Upper lobe of right lung (tissue), 1 donor: ENCODE results near the gene RBM41. TPM values are rescaled to one million over a fixed set of nuclear protein-coding genes. Genes with fewer than 3 reads are reported as not detected.
"Not testable (repeated sequence)": the region's sequence is repeated elsewhere in the genome, so short reads cannot be mapped to it uniquely, and the experiment has no call there.

ENCODE experiments used
- ATAC-seq: fragments of 200-7000 bp; cut with Tn5 transposase; one replicate; pipeline ENCODE4 v1.9.1; 2020; ENCODE audit warnings: mild to moderate bottlenecking, moderate library complexity
- DNase-seq: peaks from one replicate; pipeline ENCODE4 v3.0.0-alpha.2; 2020
- H3K27ac ChIP-seq: fragments of 200-600 bp; one replicate; pipeline ENCODE4 v1.8.0; 2022
- H3K27me3 ChIP-seq: fragments of 200-600 bp; one replicate; pipeline ENCODE4 v1.8.0; 2022; ENCODE audit warnings: mild to moderate bottlenecking
- H3K36me3 ChIP-seq: fragments of 200-600 bp; one replicate; pipeline ENCODE4 v1.8.0; 2022
- H3K4me1 ChIP-seq: fragments of 200-600 bp; one replicate; pipeline ENCODE4 v1.8.0; 2022
- H3K4me3 ChIP-seq: fragments of 200-600 bp; one replicate; pipeline ENCODE4 v1.8.0; 2022; ENCODE audit warnings: mild to moderate bottlenecking
- H3K9me3 ChIP-seq: fragments of 200-600 bp; one replicate; pipeline ENCODE4 v1.8.0; 2022
- CTCF ChIP-seq: fragments of 200-600 bp; IDR thresholded peaks from one replicate; pipeline ENCODE4 v1.8.0; 2022; ENCODE audit warnings: antibody characterized with exemption
- intact Hi-C: fragments of 100-400 bp; cut with DNase I; formaldehyde crosslinking; loops from one replicate; pipeline ENCODE4 v1.11.0; 2022
- long read RNA-seq: library from polyadenylated mRNA; unstranded; transcript quantifications from one replicate; pipeline ENCODE4 v2.0.0, GENCODE V29; 2021
- total RNA-seq: library from RNA; stranded (reverse); fragmentation: NEBNext Ultra II Directional; extraction: Animal tissue kit (Norgen Biotek cat#: 25700); gene quantifications from one replicate; pipeline ENCODE4 v1.2.1, GENCODE V29; 2021
- donor health status: DM: no; HTN: yes; CAD: no; lungs with severe emphysema.

RBM41 gene
- 18.0 TPM for total RNA-seq
- long read RNA-seq, partial matches to known transcripts: 2 of 9 reads
- long read RNA-seq, other reads (novel, unspliced or antisense): 5 of 9 reads

DNA sequence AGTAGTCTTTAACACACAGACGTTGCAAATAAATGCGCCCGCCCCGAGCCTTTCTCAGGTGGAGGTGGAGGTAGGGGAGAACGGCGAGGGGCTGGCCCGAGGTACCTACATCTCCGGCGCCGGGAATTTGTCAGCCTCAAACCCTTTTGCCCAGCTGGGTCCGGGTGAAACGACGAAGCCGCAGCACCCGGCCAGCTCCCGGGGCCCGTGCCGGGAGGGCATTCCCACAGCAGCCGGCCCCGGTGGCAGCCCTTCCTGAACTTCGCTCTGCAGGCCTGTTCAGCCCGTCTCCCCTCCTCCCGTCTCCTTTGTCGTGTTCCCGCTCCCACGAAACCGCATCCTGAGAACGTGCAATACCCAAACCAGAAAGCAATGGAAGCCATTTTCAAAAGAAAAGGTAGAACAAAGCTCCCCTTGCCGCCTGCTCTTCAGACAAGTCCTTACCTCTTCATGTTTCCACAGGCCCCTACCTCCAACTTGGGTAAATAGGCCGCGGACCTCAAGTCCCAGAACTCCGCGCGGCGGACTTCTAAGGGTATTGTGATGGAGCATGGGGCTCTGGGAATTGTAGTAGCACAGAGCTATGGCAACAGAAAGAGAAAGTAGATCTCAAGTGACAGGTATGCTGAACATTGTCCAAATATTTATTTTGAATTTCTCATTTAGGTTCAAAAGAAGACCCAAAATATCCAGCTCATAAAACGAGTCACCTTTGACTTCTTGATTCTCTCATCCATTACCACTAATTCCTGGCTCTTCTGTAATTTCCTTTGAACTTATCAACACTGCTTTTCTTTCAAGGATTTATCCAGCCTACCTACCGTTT is at the start of gene RBM41:
TSS of gene RBM41 (minus strand) at position 501 of the 826 bp plus-strand sequence. CDS start at position 452, 49 bp downstream.
- peak within 1 kb of the TSS; percentile 78 for H3K27ac ChIP-seq
- H3K9me3 ChIP-seq: no peaks in the 10 kb centered on the region
- H3K27me3 ChIP-seq: no peaks in the 10 kb centered on the region
- peak; percentile 88 for DNase-seq
- intact Hi-C loops: no loop called here
- H3K4me3 ChIP-seq: peak within 1 kb of the TSS; percentile 65
- H3K4me1 ChIP-seq: no peaks in the 10 kb centered on the region
- peak; percentile 100 for ATAC-seq
- H3K36me3 ChIP-seq: peaks cover 22% of the 10 kb centered on the region
- TF ChIP-seq CTCF: no peak

DNA sequence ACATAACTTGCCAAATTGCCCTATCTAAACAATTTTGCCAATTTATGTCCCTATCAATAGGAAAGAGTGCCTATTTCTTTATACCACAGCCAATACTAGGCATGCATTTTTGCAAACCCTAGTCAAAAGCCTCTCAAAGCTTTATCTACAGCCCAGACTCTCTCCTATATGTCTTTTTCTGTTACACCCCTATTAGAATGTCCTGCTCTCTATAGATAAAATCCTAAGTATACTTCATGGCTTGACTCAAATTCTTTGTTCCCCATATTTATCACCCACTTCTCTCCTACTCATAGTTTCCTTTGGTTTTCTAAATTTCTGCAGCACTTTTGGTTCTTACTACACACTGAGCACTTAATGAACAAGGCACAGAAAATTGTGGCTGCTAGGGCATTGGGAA is 49.6 kb upstream of the RBM41 start:
- no peak for ATAC-seq
- H3K36me3 ChIP-seq: no peaks in the 10 kb centered on the region
- H3K9me3 ChIP-seq: no peaks in the 10 kb centered on the region
- H3K4me3 ChIP-seq: no peak overlapping the region
- no peaks in the 10 kb centered on the region for H3K27me3 ChIP-seq
- DNase-seq: no peak
- no peaks in the 10 kb centered on the region for H3K4me1 ChIP-seq
- H3K27ac ChIP-seq: no peak overlapping the region
- no peak for TF ChIP-seq CTCF
- intact Hi-C loops: no loop called here

- H3K36me3 ChIP-seq: no peaks in the 10 kb centered on the region
- no peak overlapping the region for H3K4me3 ChIP-seq
- DNase-seq (no peak), ATAC-seq (no peak)
- no peak overlapping the region for H3K27ac ChIP-seq
- no peaks in the 10 kb centered on the region for H3K27me3 ChIP-seq
- no peak for TF ChIP-seq CTCF
- intact Hi-C loops: no loop called here
- H3K4me1 ChIP-seq: no peaks in the 10 kb centered on the region
- no peaks in the 10 kb centered on the region for H3K9me3 ChIP-seq
Measured at GRCh38 chrX:107167163-107167921, 48.7 kb upstream of the RBM41 start.

DNA sequence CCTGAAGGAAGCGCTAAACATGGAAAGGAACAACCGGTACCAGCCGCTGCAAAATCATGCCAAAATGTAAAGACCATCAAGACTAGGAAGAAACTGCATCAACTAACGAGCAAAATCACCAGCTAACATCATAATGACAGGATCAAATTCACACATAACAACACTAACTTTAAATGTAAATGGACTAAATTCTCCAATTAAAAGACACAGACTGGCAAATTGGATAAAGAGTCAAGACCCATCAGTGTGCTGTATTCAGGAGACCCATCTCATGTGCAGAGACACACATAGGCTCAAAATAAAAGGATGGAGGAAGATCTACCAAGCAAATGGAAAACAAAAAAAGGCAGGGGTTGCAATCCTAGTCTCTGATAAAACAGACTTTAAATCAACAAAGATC is 39.0 kb upstream of the RBM41 start:
- H3K9me3 ChIP-seq, H3K27me3 ChIP-seq, H3K27ac ChIP-seq, H3K36me3 ChIP-seq, H3K4me1 ChIP-seq, H3K4me3 ChIP-seq, DNase-seq, ATAC-seq, intact Hi-C loops: not testable (repeated sequence)

DNA sequence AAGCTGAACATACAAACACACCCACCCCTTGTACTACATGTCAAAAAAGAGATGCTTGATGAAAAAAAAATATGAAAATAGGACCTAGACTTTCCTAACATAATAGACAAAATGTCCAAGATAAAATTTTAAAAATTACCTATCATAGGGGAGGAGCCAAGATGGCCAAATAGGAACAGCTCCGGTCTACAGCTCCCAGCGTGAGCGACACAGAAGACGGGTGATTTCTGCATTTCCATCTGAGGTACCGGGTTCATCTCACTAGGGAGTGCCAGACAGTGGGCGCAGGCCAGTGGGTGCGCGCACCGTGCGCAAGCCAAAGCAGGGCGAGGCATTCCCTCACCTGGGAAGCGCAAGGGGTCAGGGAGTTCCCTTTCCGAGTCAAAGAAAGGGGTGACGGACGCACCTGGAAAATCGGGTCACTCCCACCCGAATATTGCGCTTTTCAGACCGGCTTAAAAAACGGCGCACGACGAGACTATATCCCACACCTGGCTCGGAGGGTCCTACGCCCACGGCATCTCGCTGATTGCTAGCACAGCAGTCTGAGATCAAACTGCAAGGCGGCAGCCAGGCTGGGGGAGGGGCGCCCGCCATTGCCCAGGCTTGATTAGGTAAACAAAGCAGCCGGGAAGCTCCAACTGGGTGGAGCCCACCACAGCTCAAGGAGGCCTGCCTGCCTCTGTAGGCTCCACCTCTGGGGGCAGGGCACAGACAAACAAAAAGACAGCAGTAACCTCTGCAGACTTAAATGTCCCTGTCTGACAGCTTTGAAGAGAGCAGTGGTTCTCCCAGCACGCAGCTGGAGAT is 37.2 kb upstream of the RBM41 start:
- H3K27me3 ChIP-seq, H3K36me3 ChIP-seq, H3K4me1 ChIP-seq, DNase-seq, intact Hi-C loops, H3K27ac ChIP-seq, H3K9me3 ChIP-seq, ATAC-seq: not testable (repeated sequence)
- H3K4me3 ChIP-seq: peak overlapping the region; percentile 31

GRCh38 chrX:107154787-107155620 is 36.4 kb upstream of the RBM41 start:
- no peak for TF ChIP-seq CTCF
- intact Hi-C loops: no loop called here
- Histone ChIP-seq H3K27me3 (no peaks in the 10 kb centered on the region), H3K27ac (no peak overlapping the region), H3K4me3 (no peak overlapping the region), H3K9me3 (no peaks in the 10 kb centered on the region), H3K4me1 (no peaks in the 10 kb centered on the region), H3K36me3 (no peaks in the 10 kb centered on the region)
- DNase-seq: no peak
- ATAC-seq: no peak
